HEK293 (cell line): ENCODE measurements around the gene ATAD2B.

ENCODE experiments used
- ZBTB7A ChIP-seq: fragments of 450-650 bp; formaldehyde crosslinking; IDR thresholded peaks from 2 replicates; pipeline ENCODE4 v1.5.1; 2016; ENCODE audit warnings: low read depth, missing biosample characterization, missing genetic modification characterization
- ZFP69B ChIP-seq: fragments of 450-650 bp; formaldehyde crosslinking; IDR thresholded peaks from 2 replicates; pipeline ENCODE4 v1.5.1; 2016; ENCODE audit warnings: missing biosample characterization, missing genetic modification characterization
- ZNF174 ChIP-seq: fragments of 450-650 bp; formaldehyde crosslinking; IDR thresholded peaks from 2 replicates; pipeline ENCODE4 v1.5.0; 2017; ENCODE audit warnings: missing biosample characterization, mild to moderate bottlenecking, missing genetic modification characterization
- ZNF423 ChIP-seq: fragments of 450-650 bp; formaldehyde crosslinking; IDR thresholded peaks from 2 replicates; pipeline ENCODE4 v1.5.1; 2016; ENCODE audit warnings: missing biosample characterization, missing genetic modification characterization
- ZNF549 ChIP-seq: fragments of 450-650 bp; IDR thresholded peaks from 2 replicates; pipeline ENCODE4 v1.5.1; 2018; ENCODE audit warnings: missing biosample characterization, missing genetic modification characterization, mild to moderate bottlenecking, inconsistent platforms, moderate library complexity
- ZNF76 ChIP-seq: fragments of 450-650 bp; formaldehyde crosslinking; IDR thresholded peaks from 2 replicates; pipeline ENCODE4; 2016; ENCODE audit warnings: low read depth, missing biosample characterization, missing genetic modification characterization, borderline replicate concordance
- ZNF768 ChIP-seq: fragments of 450-650 bp; formaldehyde crosslinking; IDR thresholded peaks from 2 replicates; pipeline ENCODE4 v1.5.1; 2018; ENCODE audit warnings: missing biosample characterization, mild to moderate bottlenecking, missing genetic modification characterization
- TF ChIP-seq, protein P1 (sequence below): fragments of 450-650 bp; formaldehyde crosslinking; IDR thresholded peaks from 2 replicates; pipeline ENCODE4 v1.5.1; 2016; ENCODE audit warnings: missing biosample characterization, missing genetic modification characterization, low read depth
- TF ChIP-seq, protein P2 (sequence below): fragments of 450-650 bp; formaldehyde crosslinking; IDR thresholded peaks from 2 replicates; pipeline ENCODE4 v1.5.1; 2016; ENCODE audit warnings: missing biosample characterization, missing genetic modification characterization, borderline replicate concordance

DNA sequence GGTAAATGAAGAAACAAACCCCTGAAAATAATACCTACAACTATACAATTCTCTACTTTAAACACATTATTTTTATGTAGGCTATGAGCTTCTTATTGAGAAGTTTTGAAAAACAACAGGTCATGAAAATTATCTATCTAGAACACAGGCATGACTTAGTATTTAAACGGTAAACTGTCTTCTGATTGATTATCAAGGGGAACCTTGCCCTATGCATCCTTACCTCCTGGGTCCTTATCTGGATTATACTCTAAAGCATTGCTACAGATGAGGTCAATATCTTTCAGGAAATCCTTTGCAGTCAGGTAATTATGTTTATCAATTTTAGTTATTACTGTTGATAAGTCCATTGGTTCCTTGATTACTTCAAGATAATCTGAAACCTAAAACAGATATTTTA lies 144.3 kb downstream of the ATAD2B start:
- TF ChIP-seq, protein P1, sequence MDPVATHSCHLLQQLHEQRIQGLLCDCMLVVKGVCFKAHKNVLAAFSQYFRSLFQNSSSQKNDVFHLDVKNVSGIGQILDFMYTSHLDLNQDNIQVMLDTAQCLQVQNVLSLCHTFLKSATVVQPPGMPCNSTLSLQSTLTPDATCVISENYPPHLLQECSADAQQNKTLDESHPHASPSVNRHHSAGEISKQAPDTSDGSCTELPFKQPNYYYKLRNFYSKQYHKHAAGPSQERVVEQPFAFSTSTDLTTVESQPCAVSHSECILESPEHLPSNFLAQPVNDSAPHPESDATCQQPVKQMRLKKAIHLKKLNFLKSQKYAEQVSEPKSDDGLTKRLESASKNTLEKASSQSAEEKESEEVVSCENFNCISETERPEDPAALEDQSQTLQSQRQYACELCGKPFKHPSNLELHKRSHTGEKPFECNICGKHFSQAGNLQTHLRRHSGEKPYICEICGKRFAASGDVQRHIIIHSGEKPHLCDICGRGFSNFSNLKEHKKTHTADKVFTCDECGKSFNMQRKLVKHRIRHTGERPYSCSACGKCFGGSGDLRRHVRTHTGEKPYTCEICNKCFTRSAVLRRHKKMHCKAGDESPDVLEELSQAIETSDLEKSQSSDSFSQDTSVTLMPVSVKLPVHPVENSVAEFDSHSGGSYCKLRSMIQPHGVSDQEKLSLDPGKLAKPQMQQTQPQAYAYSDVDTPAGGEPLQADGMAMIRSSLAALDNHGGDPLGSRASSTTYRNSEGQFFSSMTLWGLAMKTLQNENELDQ (tag by site-specific recombination): no peak
- TF ChIP-seq ZNF76 (tag by site-specific recombination) (no peak), ZNF423 (tag by site-specific recombination) (no peak), ZFP69B (tag by site-specific recombination) (no peak), ZNF768 (tag by site-specific recombination) (no peak), ZNF549 (no peak), ZNF174 (no peak), ZBTB7A (tag by site-specific recombination) (no peak)
- TF ChIP-seq, protein P2, sequence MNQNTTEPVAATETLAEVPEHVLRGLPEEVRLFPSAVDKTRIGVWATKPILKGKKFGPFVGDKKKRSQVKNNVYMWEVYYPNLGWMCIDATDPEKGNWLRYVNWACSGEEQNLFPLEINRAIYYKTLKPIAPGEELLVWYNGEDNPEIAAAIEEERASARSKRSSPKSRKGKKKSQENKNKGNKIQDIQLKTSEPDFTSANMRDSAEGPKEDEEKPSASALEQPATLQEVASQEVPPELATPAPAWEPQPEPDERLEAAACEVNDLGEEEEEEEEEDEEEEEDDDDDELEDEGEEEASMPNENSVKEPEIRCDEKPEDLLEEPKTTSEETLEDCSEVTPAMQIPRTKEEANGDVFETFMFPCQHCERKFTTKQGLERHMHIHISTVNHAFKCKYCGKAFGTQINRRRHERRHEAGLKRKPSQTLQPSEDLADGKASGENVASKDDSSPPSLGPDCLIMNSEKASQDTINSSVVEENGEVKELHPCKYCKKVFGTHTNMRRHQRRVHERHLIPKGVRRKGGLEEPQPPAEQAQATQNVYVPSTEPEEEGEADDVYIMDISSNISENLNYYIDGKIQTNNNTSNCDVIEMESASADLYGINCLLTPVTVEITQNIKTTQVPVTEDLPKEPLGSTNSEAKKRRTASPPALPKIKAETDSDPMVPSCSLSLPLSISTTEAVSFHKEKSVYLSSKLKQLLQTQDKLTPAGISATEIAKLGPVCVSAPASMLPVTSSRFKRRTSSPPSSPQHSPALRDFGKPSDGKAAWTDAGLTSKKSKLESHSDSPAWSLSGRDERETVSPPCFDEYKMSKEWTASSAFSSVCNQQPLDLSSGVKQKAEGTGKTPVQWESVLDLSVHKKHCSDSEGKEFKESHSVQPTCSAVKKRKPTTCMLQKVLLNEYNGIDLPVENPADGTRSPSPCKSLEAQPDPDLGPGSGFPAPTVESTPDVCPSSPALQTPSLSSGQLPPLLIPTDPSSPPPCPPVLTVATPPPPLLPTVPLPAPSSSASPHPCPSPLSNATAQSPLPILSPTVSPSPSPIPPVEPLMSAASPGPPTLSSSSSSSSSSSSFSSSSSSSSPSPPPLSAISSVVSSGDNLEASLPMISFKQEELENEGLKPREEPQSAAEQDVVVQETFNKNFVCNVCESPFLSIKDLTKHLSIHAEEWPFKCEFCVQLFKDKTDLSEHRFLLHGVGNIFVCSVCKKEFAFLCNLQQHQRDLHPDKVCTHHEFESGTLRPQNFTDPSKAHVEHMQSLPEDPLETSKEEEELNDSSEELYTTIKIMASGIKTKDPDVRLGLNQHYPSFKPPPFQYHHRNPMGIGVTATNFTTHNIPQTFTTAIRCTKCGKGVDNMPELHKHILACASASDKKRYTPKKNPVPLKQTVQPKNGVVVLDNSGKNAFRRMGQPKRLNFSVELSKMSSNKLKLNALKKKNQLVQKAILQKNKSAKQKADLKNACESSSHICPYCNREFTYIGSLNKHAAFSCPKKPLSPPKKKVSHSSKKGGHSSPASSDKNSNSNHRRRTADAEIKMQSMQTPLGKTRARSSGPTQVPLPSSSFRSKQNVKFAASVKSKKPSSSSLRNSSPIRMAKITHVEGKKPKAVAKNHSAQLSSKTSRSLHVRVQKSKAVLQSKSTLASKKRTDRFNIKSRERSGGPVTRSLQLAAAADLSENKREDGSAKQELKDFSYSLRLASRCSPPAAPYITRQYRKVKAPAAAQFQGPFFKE (tag by site-specific recombination): no peak
